Stimulated activated CD4-positive, alpha-beta T cell treated with anti-CD3 and anti-CD28 coated beads, Interleukin-2, amount 100 ng/mL, for 48 hours (primary cell): ENCODE data around the gene SLFN12.
"Not testable (repeated sequence)": the region's sequence is repeated elsewhere in the genome, so short reads cannot be mapped to it uniquely, and the experiment has no call there.

ENCODE experiments used
- DNase-seq, 2 donors: peaks; one replicate each; pipeline ENCODE4 v3.0.0-alpha.2; 2020

SLFN12 gene

DNA sequence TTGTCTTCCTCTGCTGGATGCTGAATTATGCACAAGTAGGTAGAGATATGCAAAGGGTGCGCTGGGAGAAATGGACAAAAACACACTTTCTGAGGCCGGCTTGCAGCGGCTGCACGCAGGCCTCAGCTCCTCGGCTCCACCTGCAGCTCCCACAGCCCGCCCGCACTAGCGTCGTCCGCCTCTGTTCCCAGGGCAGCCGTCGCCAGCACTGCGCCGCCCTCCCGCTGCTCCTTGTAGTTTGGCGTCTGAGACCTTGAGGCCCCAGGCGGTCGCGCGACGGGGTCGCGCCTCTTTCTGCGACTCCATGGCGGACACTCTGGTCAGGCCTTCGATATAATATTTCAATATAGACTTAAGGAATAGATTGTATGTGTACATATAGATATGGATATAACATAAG is 24.8 kb downstream of the SLFN12 start:
- no peak for DNase-seq

DNA sequence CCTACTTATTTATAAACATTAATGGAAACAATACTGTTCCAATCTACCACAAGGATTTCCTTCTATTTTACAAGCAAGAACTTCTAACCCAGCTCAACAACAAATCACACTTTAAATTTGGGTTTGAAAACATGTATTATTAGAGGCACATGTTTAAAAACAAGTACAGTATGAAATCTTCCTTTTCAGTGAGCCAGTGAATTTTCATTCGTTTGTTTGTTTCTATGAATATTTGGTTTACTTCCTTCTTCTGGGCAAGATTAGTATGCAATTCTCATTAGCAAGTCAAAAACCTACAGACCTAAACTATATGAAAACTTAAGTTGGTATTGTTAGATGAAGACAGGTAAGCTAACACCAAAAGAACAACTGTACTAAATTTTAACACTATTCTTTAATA is 25.7 kb downstream of the SLFN12 start:
- no peak for DNase-seq

DNA sequence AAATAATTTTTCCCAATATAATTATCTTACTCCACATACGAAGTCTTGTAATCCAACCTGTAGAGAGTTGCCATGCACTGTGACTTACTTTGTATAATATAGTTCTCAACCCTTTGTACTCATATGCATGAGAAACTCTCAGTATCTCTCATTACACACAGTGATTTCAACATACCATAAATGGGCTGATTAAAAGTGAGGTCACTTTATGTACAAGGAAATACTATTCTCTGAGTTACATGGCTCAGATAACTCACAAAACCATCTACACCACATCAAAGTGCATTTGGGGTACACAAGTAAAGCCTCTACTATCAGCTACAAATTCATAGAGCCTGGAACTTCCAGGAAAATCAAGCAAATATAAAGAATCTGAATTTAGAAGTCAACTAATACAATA is 27.9 kb downstream of the SLFN12 start:
- no peak for DNase-seq

DNA sequence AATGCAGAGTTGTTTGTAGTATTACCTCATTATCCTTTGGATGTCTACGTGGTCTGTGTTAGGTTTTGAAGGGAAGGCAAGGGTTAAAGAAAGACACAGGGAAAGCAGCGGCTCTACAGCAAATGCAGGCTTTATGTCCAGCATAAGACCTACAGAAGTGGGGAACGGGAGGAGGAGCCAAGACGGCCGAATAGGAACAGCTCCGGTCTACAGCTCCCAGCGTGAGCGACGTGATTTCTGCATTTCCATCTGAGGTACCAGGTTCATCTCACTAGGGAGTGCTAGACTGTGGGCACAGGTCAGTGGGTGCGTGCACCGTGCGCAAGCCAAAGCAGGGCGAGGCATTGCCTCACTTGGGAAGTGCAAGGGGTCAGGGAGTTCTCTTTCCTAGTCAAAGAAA is 38.5 kb downstream of the SLFN12 start:
- not testable (repeated sequence) for DNase-seq

DNA sequence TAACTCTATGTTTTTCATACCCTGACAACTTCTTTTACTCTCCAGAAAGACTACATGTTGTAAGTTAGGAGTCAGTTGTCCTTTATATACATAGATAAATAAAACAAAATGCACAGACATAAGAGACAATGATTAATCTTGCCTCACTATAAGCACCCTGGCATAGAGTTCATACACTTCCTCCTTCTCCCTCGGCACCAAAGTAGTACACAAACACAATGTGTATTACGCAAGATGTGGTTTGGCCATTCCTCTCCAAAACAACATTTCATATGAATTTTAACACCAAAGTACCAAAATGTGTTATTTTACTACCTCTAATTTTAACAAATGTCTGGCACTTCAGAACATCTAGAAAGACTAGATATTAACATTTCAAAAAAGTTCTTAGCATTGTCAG is 41.6 kb downstream of the SLFN12 start:
- DNase-seq: no peak

DNA sequence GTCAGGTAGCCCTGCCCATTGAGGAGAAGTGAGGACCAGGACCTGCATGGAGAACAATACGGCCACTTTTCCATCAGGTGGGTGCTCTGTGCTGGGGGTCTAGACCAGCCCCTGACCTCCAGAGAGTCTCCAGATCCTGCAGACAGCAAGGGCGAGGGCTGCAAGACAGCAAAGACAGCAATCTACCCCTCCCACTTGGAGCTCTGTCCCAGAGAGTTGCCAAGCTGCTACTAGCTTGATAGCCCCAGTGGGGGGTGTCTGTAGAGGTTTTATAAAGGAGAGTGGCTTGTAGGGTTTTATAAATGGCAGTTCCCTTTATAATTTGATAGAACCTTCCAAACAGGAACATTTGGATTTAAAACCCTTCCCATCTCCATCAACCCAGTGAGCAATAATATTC is 42.1 kb downstream of the SLFN12 start:
- DNase-seq: no peak

DNA sequence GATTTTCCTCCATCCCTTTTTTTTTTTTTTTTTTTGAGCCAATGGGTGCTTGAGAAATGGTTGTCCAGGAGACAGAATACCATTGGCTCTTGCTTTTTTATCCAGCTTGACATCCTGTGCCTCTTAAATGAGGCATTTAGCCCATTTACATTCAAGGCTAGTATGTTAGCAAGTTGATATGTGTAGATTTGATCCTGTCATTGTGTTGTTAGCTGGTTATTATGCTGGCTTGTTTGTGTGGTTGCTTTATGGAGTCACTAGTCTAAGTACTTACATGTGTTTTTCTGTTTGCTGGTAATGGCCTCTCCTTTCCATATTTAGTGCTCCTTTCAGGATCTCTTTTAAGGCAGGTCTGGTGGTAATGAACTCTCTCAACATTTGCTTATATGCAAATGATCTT is 44.8 kb downstream of the SLFN12 start:
- no peak for DNase-seq

DNA sequence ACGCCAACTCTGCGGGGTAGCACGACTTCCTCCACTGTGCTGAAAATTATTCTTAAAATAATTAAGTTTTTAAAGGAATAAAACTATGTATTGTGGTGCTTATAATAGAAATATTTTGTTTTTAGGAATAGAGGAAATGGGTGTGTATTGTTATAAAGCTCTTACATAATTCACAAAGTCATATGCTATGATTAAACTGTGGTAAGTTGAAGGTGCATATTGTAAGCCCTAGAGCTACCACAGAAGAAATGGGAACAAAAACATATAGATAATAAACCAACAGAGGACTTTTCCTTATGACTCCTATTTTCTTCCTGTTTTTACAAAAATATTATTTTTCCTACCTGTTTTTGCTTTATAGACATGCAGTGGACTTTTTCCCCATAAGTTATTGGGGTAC is 54.6 kb downstream of the SLFN12 start:
- no peak for DNase-seq

DNA sequence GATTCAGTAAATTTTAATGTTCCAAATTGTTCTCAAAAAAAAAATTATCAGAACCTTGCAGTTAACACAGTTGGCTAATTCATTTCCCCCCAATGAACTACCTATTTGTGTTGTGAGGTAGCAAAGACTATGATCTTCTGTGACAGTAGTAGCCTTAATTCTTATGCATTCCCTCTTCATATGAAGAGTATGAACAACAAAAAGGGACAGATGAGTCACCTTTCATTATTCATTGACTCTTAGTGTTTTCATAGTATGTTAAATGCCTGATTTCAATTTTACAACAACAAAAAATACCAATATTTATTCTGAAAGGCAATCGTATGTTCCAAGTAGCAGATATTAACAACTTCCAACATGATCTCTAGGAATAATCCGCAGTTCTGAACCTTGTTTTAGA is 55.2 kb downstream of the SLFN12 start:
- no peak for DNase-seq

DNA sequence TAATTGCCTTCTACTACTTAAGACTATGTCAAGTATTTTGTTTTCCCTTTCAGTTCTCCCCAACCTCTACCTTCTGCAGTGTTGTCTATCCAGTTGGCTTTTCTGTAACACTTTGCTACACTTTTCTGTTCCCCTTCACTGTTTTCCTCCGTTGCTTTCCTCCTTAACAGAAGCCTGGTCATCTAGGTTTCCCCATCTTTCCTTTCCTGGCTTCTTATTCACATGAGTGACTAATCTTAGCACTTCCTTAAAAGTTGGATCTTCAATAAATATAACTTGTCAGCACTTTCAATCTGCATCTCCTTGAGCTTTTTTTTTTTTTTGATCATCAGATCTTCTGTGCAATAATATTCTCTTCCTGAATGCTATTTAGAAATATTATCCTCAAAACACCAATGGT is 56.1 kb downstream of the SLFN12 start:
- DNase-seq: no peak

DNA sequence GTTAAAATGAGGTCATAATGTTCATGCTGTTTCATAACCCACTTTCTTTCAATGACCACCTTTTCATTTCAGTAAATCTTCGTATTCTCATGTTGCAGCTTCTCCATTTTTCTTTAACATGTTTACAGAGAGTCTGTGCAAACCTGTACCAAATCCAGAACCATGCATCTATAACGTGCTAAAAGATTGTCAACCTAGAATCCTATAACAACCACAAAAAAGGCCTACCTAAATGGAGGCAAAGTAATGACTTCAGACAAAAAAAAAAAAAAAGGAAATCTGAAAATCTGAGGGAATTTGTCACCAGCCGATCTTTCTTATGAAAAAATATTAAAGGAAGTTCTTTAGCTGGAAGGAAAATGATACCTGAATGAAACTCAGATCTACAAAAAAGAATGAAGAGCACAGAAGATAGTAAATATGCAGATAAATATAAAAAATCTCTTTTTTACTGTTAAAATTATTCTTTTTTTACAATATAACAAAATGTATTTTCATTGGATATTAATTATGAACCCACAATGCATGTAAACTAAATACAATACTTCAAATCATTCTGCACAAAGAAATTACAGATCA is 57.4 kb downstream of the SLFN12 start:
- DNase-seq: no peak

DNA sequence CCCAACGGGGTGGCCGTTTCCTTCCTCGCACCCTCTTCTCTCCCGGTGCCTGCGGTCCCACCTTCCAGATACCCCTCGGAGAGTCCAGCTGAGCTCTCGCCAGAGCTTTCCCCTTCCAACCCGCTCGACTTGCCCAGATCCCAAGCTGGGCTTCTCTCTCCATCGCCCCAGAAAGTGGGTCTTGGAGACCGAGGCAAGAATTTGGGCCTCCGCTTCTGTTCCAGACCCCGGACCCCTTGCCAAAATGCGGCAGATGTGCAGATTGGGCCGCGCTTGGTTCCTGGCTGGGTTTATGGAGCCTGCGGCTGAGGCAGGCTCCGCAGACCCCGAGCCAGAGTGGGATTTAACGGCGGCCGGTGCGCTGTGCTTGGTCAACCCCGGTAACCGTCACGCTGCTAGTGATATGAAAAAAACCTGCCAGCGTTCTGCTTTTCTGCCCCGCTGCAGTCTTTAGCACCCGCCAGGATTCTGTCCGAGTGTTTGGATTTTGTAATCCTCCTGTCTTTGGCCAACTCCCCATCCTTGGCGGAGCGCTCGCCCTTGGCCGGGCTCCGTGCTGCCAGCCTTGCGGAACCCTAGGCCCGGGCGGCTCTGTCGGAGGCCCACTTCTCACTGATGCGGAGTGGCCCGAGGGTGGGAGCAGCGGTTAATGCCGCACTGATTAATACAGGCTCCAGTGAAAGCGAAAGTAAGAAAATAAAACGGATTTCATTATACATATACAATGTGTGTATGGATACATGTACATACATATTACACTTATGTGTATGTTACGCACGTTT is 58.1 kb downstream of the SLFN12 start:
- peak; percentile 29 to 34 for DNase-seq

DNA sequence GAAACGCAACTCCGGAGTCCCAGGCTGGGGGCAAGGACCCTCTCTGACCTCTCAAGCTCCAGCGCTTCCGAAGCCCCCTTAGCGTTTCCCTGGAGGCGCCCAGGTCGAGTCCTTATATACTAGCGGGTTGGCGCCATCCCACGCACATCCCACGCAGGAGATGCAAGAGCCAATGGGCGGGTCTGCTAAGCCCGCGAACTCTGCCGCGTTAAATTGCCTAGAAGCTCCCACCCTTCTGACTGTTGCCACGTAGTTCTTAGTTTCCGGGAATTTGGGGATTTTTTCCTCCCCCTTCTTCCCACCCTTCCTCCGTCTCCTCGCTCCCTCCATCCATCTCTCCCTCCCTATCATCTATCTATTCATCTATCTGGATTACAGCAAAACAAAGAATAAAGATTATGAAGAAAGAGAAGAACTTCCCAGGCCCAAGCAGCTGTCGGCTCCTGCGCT is 58.7 kb downstream of the SLFN12 start, which contains the start of gene SLFN11:
Gene SLFN11 (minus strand): TSS at position 88 of the 450 bp plus-strand sequence. CDS start 9,814 bp downstream, outside the sequence.
- DNase-seq: peak; percentile 89 to 90

DNA sequence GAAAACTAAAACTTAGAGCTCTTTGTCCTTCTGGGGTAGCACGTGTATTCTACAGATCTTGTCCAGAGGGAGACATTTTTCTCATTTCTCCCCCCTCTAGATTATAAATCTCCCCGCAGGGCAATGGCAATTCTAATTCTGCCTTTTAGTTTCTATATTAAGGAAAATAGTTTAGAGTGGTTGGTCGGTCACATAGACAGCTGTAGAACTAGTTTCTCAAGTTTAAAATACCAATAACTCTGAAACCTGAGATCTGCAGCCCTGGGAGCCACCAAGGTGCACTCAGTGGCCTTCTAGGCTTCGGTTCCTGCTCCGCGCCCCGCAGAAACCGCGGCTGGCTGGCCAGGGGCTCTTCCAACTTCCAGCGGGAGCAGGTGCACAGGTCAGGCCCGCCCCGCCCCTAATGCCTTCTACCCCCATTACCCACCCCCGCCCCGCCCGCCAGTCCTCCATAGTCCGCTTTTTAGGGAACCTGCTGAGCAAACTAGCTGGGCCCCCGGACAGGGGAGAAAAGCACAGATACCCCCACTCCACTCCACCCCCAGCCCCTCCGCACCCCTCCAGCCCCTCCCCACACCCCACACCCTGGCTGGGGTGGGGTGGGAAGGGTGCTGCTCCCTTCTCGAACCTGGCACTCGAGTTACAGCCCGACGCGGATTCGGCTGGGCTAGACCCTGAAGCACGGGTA is 59.3 kb downstream of the SLFN12 start:
- peak in 1 of 2 donors; percentile 5 for DNase-seq

DNA sequence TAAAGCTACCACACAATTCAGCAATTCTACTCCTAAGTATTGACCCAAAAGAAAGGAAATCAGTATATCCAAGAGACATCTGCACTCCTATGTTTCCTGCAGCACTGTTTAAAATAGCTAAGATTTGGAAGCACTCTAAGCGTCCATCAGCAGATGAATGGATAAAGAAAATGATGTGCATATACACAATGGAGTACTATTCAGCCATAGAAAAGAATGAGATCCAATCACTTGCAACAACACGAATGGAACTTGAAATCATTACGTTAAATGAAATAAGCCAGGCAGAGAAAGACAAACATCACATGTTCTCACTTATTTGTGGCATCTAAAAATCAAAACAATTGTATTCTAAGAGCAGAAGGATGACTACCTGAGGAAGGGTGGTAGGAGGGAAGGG is 60.4 kb downstream of the SLFN12 start:
- no peak for DNase-seq

DNA sequence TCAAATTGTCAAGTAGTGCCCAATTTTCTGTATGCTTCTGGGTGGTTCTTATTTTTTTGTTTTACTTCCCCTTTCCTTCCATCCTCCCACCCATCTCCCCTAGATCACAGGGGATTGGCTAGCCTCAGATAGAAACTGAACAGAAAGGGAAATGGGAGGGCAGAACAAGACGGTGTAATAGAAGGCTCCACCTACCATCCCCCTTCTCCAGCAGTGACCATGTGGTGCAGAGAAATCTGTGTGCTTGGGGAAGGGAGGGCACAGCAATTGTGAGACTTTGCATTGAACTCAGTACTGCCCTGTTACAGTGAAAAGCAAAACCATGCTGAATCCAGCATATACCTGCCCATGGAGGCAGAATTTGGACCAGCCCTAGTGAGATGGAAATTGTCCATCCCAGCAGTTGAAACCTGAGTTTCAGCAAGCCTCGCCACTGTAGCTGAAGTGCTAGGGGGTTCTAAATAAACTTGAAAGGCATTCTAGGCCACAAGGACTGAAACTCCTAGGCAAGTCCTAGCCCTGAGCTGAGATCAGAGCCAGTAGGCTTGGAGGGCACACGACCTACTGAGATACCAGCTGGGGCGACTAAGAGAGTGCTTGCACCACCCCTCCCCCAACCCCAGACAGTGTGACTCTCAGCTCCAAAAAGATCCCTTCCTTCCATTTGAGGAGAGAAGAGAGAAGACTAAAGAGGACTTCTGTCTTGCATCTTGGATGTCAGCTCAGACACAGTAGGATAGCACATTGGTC is 64.0 kb downstream of the SLFN12 start:
- no peak for DNase-seq

DNA sequence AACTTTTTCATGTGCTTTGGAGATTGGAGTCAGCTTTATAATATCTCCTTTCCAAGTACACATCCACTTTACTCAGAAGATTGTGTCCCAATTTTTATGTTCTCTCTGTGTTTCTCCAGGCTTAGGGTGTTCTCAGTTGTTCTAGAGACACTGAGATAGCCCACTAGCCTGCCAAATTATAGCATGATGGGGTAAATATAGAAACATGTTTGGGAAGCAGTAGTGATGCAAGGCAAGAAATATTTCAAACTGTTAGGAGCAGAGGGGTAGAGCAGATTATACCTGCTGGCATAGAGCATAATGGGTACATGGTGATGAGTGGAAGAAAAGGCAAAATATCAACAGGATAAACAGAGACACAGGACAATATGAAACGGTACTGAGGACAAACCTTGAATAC is 71.3 kb downstream of the SLFN12 start:
- no peak for DNase-seq
